Omental fat pad (tissue), 4 donors: ENCODE measurements around the gene FICD. TPM values are rescaled to one million over a fixed set of nuclear protein-coding genes. Genes with fewer than 3 reads are reported as not detected.

Source experiments
- ATAC-seq: fragments of 150-250 bp; one replicate; pipeline ENCODE4 v1.9.1; 2016; ENCODE audit warnings: mild to moderate bottlenecking, moderate library complexity; ENCODE audit not compliant: low FRiP score
- DNase-seq: peaks from one replicate; pipeline ENCODE4 v3.0.0-alpha.2; 2019; ENCODE audit warnings: low spot score
- total RNA-seq, 4 donors: library from RNA; depleted of rRNA; stranded (reverse); fragments of >200 nt; gene quantifications; one replicate each; pipeline ENCODE4 v1.1.0, GENCODE V29; 2016
- TF ChIP-seq, protein P1 (sequence below), 3 donors: fragments of 450-650 bp; IDR thresholded peaks; one replicate each; pipeline ENCODE4 v1.5.1; 2016 to 2017; ENCODE audit warnings: antibody characterized with exemption in 3 of 3, mild to moderate bottlenecking in 3 of 3, moderate library complexity in 2 of 3

The FICD gene
- total RNA-seq, 4 donors from 2014 or later = 6.6 to 10.6 (median 9.5) TPM

DNA sequence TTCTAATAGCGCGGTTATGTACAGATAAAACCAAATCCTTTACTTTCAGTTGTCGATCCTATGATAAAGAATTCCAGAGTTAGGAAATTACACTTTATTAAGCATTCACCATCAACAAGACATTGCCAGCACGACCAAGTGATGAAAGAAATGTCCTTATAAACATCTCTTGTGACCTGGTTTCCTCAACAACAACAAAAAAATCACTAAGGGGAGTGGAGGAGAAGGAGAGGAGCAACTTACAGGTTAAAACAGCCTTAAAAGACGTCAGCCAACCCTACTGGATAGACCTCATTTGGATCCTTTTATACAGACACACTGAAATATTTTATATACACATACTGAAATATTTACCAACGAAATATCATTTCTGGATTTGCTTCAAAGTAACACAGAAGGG lies 23.1 kb downstream of the FICD start:
- TF ChIP-seq, protein P1, sequence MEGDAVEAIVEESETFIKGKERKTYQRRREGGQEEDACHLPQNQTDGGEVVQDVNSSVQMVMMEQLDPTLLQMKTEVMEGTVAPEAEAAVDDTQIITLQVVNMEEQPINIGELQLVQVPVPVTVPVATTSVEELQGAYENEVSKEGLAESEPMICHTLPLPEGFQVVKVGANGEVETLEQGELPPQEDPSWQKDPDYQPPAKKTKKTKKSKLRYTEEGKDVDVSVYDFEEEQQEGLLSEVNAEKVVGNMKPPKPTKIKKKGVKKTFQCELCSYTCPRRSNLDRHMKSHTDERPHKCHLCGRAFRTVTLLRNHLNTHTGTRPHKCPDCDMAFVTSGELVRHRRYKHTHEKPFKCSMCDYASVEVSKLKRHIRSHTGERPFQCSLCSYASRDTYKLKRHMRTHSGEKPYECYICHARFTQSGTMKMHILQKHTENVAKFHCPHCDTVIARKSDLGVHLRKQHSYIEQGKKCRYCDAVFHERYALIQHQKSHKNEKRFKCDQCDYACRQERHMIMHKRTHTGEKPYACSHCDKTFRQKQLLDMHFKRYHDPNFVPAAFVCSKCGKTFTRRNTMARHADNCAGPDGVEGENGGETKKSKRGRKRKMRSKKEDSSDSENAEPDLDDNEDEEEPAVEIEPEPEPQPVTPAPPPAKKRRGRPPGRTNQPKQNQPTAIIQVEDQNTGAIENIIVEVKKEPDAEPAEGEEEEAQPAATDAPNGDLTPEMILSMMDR (IDR thresholded peaks at IDR 0.05) = no peak
- no peak for ATAC-seq
- DNase-seq = no peak

DNA sequence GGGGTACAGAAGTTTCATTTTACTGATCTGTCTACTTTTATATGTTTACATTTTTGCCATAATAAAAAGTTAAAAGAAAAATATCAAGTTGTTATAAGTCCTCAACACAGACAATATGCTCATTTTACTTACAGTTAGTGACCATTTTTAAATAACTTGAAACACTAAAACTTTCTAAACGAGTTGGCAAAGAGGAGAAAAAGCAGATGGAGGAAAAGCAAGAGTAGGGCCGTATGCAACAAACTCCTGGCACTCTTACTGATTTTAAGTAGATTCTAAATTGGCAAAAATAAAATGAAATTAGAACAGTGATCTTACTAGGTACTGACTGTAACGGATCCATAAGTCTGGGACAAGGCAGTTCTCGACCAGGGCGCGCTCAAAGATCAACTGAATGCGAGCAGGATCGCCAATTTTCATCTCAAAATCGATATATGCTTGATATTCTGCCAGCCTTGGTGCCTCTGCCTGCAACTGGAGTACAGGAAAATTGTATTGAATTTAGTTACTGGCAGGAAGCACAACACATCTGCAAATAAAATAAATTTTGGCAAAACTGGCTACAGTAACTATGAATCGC lies 23.6 kb downstream of the FICD start:
- no peak for ATAC-seq

DNA sequence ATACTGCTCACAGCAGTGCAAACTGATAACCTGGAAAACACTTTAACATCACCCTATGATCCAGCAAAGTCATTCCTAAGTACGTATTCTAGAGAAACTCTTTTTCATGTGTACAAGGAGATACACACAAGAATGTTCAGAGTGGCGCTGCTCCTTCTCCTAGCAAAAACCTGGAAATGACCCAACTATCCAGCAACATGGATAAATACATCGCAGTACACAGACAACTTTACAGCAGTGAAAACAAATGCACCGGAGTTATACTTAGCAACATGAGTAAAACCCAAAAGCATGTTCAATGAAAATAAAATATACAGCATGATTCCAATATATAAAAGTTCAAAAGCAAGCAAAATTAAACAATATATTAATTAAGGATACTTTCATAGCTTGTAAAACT lies 27.2 kb downstream of the FICD start:
- DNase-seq (no peak), ATAC-seq (no peak)
- TF ChIP-seq, protein P1 (IDR thresholded peaks at IDR 0.05) = no peak

More for the DNA sequence above, 23.6 kb downstream of the FICD start:
- no peak for DNase-seq
- TF ChIP-seq, protein P1 (IDR thresholded peaks at IDR 0.05) = no peak

DNA sequence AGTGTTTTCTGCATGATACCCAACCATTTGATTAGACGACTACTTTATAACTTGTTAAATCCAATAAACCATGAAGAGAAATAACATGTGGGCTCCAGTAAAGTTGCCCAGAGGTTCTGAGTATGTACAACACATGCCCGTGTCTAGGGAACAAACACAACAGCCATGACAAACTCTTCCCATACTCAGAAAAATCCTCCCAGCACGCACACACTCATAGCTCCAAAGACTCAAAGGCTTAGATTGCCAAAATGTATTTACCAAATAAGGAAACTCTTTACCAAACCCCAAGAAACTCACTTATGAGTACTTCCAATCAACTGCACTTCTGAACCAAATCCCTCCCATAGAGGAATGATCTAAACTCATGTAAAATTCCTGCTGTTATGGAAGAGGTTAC lies 28.6 kb downstream of the FICD start:
- DNase-seq = no peak
- ATAC-seq = no peak
- TF ChIP-seq, protein P1 (IDR thresholded peaks at IDR 0.05) = no peak

DNA sequence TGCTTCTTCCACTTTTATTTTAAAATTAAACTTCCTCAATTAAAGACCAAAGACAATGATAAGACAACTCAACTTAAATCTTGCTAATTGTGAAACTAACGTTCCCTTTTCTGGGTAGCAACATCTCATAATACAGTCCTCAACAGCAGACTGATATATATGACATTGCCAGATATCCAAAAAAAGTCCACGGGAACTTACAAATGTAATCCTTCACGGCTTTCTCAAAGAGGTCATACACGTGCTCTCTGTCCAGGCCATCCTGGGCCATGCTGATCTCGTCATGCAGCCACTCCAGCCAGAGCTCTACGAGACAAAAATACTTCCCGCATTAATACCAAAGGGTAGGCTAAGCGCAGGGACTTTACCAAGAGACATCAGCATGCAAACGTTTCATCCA lies 32.6 kb downstream of the FICD start:
- ATAC-seq = no peak
- TF ChIP-seq, protein P1 (IDR thresholded peaks at IDR 0.05) = no peak
- no peak for DNase-seq

DNA sequence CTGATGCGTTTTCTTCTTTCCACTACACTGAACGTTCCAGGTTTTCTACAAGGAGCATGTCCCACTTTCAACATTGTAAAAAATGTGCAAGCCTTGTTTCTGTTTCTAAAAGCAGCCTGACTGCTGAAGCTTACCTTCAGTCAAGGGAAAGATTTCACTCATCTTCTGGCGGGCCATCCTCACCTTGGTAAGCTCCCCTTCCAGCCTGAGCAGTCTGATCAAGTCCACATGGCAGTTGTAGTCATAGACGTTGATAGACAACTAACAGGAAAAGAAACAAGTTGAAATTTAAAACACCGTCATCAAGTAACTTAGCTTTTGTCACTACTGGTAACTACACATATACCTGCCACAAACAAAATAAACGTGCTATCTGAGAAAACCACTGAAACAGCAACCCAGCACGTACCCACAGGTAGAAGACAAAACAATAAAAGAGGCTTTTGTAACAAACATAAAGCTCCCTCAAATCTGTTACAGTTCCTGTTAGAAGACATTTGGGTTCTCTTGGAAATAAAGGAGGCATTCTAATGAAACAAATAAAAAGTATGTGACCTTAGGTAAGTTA lies 34.0 kb downstream of the FICD start:
- ATAC-seq (no peak), DNase-seq (no peak)

More for the DNA sequence above, 34.0 kb downstream of the FICD start:
- TF ChIP-seq, protein P1 (IDR thresholded peaks at IDR 0.05) = no peak
